Liver (tissue), 9 donors: ENCODE results near the gene CIAO3. TPM values are rescaled to one million over a fixed set of nuclear protein-coding genes. Genes with fewer than 3 reads are reported as not detected.

Experiments
- DNase-seq: peaks from one replicate; pipeline ENCODE4 v3.0.0-alpha.2; 2017; ENCODE audit warnings: low spot score
- H3K27ac ChIP-seq, 2 donors: one replicate each; pipeline ENCODE4 v1.7.0; 2013; ENCODE audit warnings: inconsistent platforms in 2 of 2, low read length in 2 of 2, control low read depth in 1 of 2, low read depth in 1 of 2, mild to moderate bottlenecking in 1 of 2
- H3K27me3 ChIP-seq, 4 donors: one replicate each; pipeline versions ENCODE4 v1.6.1 to v1.7.0; 2013; ENCODE audit warnings: low read length in 3 of 4, inconsistent platforms in 1 of 4, mild to moderate bottlenecking in 1 of 4, moderate library complexity in 1 of 4; ENCODE audit not compliant: control insufficient read depth in 4 of 4, insufficient read depth in 4 of 4
- H3K36me3 ChIP-seq, 4 donors: one replicate each; pipeline versions ENCODE4 v1.6.1 to v1.7.0; 2013; ENCODE audit warnings: low read length in 3 of 4, mild to moderate bottlenecking in 3 of 4, low read depth in 1 of 4, moderate library complexity in 1 of 4; ENCODE audit not compliant: control insufficient read depth in 4 of 4, insufficient read depth in 3 of 4
- H3K4me1 ChIP-seq, 4 donors: one replicate each; pipeline versions ENCODE4 v1.6.1 to v1.7.0; 2013; ENCODE audit warnings: low read length in 3 of 4, mild to moderate bottlenecking in 3 of 4, moderate library complexity in 1 of 4; ENCODE audit not compliant: control insufficient read depth in 4 of 4, insufficient read depth in 4 of 4
- H3K4me3 ChIP-seq, 3 donors: one replicate each; pipeline versions ENCODE4 v1.6.1 to v1.7.0; 2013; ENCODE audit warnings: low read length in 3 of 3, control low read depth in 1 of 3, low read depth in 1 of 3, mild to moderate bottlenecking in 1 of 3
- H3K9ac ChIP-seq, 2 donors: one replicate each; pipeline ENCODE4 v1.7.0; 2013; ENCODE audit warnings: low read length in 2 of 2, mild to moderate bottlenecking in 2 of 2, moderate library complexity in 2 of 2, control low read depth in 1 of 2, low read depth in 1 of 2
- H3K9me3 ChIP-seq, 4 donors: one replicate each; pipeline versions ENCODE4 v1.6.1 to v1.7.0; 2013; ENCODE audit warnings: low read length in 3 of 4; ENCODE audit not compliant: control insufficient read depth in 4 of 4
- EGR1 ChIP-seq, 2 donors: IDR thresholded peaks; 2 replicates each; pipeline ENCODE4 v1.6.1; 2016 to 2018; ENCODE audit warnings: antibody characterized with exemption in 2 of 2, low read depth in 2 of 2
- FOXA1 ChIP-seq: IDR thresholded peaks from 2 replicates; pipeline ENCODE4 v1.6.1; 2016; ENCODE audit warnings: antibody characterized with exemption
- FOXA2 ChIP-seq: IDR thresholded peaks from 2 replicates; pipeline ENCODE4 v1.6.1; 2016; ENCODE audit warnings: antibody characterized with exemption
- GABPA ChIP-seq, 2 donors: IDR thresholded peaks in 1 of 2; conservative IDR thresholded peaks in 1 of 2; 2 replicates each; pipeline ENCODE4 v1.6.1; 2016; ENCODE audit warnings: antibody characterized with exemption in 2 of 2, mild to moderate bottlenecking in 1 of 2, moderate library complexity in 1 of 2
- HNF4A ChIP-seq, 2 donors: conservative IDR thresholded peaks; 2 replicates each; pipeline ENCODE4 v1.6.1; 2016; ENCODE audit warnings: antibody characterized with exemption in 2 of 2, mild to moderate bottlenecking in 2 of 2
- HNF4G ChIP-seq: IDR thresholded peaks from 2 replicates; pipeline ENCODE4 v1.6.1; 2016; ENCODE audit warnings: antibody characterized with exemption
- JUND ChIP-seq, 2 donors: IDR thresholded peaks; 2 replicates each; pipeline ENCODE4 v1.6.1; 2016; ENCODE audit warnings: antibody characterized with exemption in 2 of 2
- NR2F2 ChIP-seq: IDR thresholded peaks from 2 replicates; pipeline ENCODE4 v1.6.1; 2016; ENCODE audit warnings: antibody characterized with exemption
- RAD21 ChIP-seq, 2 donors: IDR thresholded peaks; 2 replicates each; pipeline ENCODE4 v1.6.1; 2016; ENCODE audit warnings: antibody characterized with exemption in 2 of 2, mild to moderate bottlenecking in 2 of 2
- RXRA ChIP-seq, 2 donors: IDR thresholded peaks; 2 replicates each; pipeline ENCODE4 v1.6.1; 2017 to 2018; ENCODE audit warnings: antibody characterized with exemption in 2 of 2, mild to moderate bottlenecking in 1 of 2
- SP1 ChIP-seq: IDR thresholded peaks from 2 replicates; pipeline ENCODE4 v1.6.1; 2018; ENCODE audit warnings: antibody characterized with exemption, mild to moderate bottlenecking
- TAF1 ChIP-seq: conservative IDR thresholded peaks from 2 replicates; pipeline ENCODE4 v1.6.1; 2016; ENCODE audit warnings: antibody characterized with exemption, mild to moderate bottlenecking
- YY1 ChIP-seq: IDR thresholded peaks from 2 replicates; pipeline ENCODE4 v1.6.1; 2016; ENCODE audit warnings: antibody characterized with exemption, mild to moderate bottlenecking
- WGBS: extraction: QIAGEN DNeasy Blood & Tissue Kit; methylation state at CpG from one replicate; pipeline ENCODE4 v1.1.7; 2013; 5-methylcytosine and 5-hydroxymethylcytosine counted together
- polyA plus RNA-seq, 2 donors: library from polyadenylated mRNA; stranded (reverse) in 1 of 2; unstranded in 1 of 2; fragments of 200-250 nt in 1 of 2; fragments of >200 nt in 1 of 2; fragmentation: Nextera tagmentation in 1 of 2; extraction: Ambion mirVana in 1 of 2; gene quantifications; one replicate each; pipeline versions ENCODE4 v1.2.1 to v1.2.3, GENCODE V29; 2013 to 2015
- total RNA-seq, 2 donors: library from RNA; depleted of rRNA; stranded (reverse); fragments of >200 nt; gene quantifications; one replicate each; pipeline ENCODE4 v1.2.3, GENCODE V29; 2014
- TF ChIP-seq, protein P1 (sequence below): IDR thresholded peaks from 2 replicates; pipeline ENCODE4 v1.6.1; 2016; ENCODE audit warnings: antibody characterized with exemption
- TF ChIP-seq, protein P2 (sequence below): fragments of 150-350 bp; IDR thresholded peaks from 2 replicates; pipeline ENCODE4 v1.5.1; 2017; ENCODE audit warnings: improper control_type of control experiment, low read depth, low read length; ENCODE audit not compliant: missing input control
- TF ChIP-seq, protein P3 (sequence below): IDR thresholded peaks from 2 replicates; pipeline ENCODE4 v1.6.1; 2016; ENCODE audit warnings: antibody characterized with exemption
- TF ChIP-seq, protein P4 (sequence below): IDR thresholded peaks from 2 replicates; pipeline ENCODE4 v1.6.1; 2016; ENCODE audit warnings: antibody characterized with exemption, mild to moderate bottlenecking
- TF ChIP-seq, protein P5 (sequence below): IDR thresholded peaks from 2 replicates; pipeline ENCODE4 v1.6.1; 2016; ENCODE audit warnings: antibody characterized with exemption
- donor health status: healthy.
- donor health status: healthy.
- donor health status: healthy.
- donor health status: healthy.
- donor health status: healthy.

CIAO3 gene
- total and polyA plus RNA-seq, 4 donors: 13.2 to 24.3 (median 16.5) TPM

DNA sequence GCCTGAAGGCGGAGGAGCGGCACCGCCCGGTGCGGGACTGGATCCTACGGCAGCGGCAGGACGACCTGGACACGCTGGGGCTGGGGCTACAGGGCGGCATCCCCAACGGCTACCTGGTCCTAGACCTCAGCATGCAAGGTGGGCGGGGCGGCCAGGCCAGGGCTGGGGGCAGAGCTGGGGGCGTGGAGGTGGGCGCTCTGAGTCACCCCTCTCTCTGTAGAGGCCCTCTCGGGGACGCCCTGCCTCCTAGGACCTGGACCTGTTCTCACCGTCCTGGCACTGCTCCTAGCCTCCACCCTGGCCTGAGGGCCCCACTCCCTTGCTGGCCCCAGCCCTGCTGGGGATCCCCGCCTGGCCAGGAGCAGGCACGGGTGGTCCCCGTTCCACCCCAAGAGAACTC lies 27.6 kb upstream of the CIAO3 start:
- Histone ChIP-seq H3K27ac (no peak overlapping the region), H3K4me1 (no peaks in the 10 kb centered on the region), H3K4me3 (no peak overlapping the region), H3K9ac (no peak overlapping the region), H3K27me3 (peaks cover 0 to 3% (median 0%) of the 10 kb centered on the region in 4 donors), H3K9me3 (no peaks in the 10 kb centered on the region), H3K36me3 (no peaks in the 10 kb centered on the region)
- TF ChIP-seq SP1 (no peak), YY1 (no peak), FOXA2 (no peak), GABPA (IDR thresholded peaks at IDR 0.05 in 1 of 2, conservative IDR thresholded peaks at IDR 0.05 in 1 of 2) (no peak), JUND (IDR thresholded peaks at IDR 0.05) (no peak), TAF1 (no peak), EGR1 (IDR thresholded peaks at IDR 0.05; ENCODE audit: low read depth in 2 of 2) (no peak), NR2F2 (no peak), RXRA (IDR thresholded peaks at IDR 0.05) (no peak), HNF4G (no peak), RAD21 (IDR thresholded peaks at IDR 0.05) (no peak), FOXA1 (no peak)
- TF ChIP-seq, protein P1, sequence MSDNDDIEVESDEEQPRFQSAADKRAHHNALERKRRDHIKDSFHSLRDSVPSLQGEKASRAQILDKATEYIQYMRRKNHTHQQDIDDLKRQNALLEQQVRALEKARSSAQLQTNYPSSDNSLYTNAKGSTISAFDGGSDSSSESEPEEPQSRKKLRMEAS: no peak
- TF ChIP-seq, protein P2, sequence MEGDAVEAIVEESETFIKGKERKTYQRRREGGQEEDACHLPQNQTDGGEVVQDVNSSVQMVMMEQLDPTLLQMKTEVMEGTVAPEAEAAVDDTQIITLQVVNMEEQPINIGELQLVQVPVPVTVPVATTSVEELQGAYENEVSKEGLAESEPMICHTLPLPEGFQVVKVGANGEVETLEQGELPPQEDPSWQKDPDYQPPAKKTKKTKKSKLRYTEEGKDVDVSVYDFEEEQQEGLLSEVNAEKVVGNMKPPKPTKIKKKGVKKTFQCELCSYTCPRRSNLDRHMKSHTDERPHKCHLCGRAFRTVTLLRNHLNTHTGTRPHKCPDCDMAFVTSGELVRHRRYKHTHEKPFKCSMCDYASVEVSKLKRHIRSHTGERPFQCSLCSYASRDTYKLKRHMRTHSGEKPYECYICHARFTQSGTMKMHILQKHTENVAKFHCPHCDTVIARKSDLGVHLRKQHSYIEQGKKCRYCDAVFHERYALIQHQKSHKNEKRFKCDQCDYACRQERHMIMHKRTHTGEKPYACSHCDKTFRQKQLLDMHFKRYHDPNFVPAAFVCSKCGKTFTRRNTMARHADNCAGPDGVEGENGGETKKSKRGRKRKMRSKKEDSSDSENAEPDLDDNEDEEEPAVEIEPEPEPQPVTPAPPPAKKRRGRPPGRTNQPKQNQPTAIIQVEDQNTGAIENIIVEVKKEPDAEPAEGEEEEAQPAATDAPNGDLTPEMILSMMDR: no peak
- TF ChIP-seq, protein P3, sequence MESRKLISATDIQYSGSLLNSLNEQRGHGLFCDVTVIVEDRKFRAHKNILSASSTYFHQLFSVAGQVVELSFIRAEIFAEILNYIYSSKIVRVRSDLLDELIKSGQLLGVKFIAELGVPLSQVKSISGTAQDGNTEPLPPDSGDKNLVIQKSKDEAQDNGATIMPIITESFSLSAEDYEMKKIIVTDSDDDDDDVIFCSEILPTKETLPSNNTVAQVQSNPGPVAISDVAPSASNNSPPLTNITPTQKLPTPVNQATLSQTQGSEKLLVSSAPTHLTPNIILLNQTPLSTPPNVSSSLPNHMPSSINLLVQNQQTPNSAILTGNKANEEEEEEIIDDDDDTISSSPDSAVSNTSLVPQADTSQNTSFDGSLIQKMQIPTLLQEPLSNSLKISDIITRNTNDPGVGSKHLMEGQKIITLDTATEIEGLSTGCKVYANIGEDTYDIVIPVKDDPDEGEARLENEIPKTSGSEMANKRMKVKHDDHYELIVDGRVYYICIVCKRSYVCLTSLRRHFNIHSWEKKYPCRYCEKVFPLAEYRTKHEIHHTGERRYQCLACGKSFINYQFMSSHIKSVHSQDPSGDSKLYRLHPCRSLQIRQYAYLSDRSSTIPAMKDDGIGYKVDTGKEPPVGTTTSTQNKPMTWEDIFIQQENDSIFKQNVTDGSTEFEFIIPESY: no peak
- WGBS: 76% methylated on average over 21 of the region's 21 CpGs
- DNase-seq: no peak

DNA sequence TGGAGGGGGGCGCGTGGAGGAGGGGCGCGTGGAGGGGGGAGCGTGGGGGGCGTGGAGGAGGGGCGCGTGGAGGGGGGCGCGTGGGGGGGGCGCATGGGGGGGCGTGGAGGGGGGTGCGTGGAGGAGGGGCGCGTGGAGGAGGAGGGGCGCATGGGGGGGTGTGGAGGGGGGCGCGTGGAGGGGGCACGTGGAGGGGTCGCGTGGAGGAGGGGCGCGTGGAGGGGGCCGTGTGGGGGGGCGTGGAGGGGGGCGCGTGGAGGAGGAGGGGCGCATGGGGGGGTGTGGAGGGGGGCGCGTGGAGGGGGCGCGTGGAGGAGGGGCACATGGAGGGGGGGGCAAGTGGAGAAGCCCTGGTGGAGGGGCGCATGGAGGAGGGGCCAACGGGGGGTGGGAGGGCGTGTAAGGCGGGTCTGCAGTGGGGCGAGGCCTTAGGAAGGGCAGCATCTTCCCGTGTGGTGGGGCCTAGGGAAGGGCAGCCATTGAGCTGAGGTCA lies 27.0 kb upstream of the CIAO3 start:
- H3K9ac ChIP-seq: no peak overlapping the region
- H3K9me3 ChIP-seq: no peaks in the 10 kb centered on the region
- H3K4me3 ChIP-seq: no peak overlapping the region
- H3K4me1 ChIP-seq: no peaks in the 10 kb centered on the region
- TF ChIP-seq EGR1 (IDR thresholded peaks at IDR 0.05; ENCODE audit: low read depth in 2 of 2): no peak
- TF ChIP-seq YY1: no peak
- TF ChIP-seq TAF1: no peak
- TF ChIP-seq, protein P4, sequence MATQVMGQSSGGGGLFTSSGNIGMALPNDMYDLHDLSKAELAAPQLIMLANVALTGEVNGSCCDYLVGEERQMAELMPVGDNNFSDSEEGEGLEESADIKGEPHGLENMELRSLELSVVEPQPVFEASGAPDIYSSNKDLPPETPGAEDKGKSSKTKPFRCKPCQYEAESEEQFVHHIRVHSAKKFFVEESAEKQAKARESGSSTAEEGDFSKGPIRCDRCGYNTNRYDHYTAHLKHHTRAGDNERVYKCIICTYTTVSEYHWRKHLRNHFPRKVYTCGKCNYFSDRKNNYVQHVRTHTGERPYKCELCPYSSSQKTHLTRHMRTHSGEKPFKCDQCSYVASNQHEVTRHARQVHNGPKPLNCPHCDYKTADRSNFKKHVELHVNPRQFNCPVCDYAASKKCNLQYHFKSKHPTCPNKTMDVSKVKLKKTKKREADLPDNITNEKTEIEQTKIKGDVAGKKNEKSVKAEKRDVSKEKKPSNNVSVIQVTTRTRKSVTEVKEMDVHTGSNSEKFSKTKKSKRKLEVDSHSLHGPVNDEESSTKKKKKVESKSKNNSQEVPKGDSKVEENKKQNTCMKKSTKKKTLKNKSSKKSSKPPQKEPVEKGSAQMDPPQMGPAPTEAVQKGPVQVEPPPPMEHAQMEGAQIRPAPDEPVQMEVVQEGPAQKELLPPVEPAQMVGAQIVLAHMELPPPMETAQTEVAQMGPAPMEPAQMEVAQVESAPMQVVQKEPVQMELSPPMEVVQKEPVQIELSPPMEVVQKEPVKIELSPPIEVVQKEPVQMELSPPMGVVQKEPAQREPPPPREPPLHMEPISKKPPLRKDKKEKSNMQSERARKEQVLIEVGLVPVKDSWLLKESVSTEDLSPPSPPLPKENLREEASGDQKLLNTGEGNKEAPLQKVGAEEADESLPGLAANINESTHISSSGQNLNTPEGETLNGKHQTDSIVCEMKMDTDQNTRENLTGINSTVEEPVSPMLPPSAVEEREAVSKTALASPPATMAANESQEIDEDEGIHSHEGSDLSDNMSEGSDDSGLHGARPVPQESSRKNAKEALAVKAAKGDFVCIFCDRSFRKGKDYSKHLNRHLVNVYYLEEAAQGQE: no peak
- TF ChIP-seq, protein P5, sequence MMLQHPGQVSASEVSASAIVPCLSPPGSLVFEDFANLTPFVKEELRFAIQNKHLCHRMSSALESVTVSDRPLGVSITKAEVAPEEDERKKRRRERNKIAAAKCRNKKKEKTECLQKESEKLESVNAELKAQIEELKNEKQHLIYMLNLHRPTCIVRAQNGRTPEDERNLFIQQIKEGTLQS: no peak
- no peak for TF ChIP-seq SP1
- TF ChIP-seq, protein P1: no peak
- TF ChIP-seq, protein P3: no peak
- TF ChIP-seq, protein P2: no peak
- no peak for TF ChIP-seq HNF4A (conservative IDR thresholded peaks at IDR 0.05)
- no peak for TF ChIP-seq NR2F2
- no peak for TF ChIP-seq HNF4G
- no peak for TF ChIP-seq RAD21 (IDR thresholded peaks at IDR 0.05)
- no peak for TF ChIP-seq RXRA (IDR thresholded peaks at IDR 0.05)
- TF ChIP-seq FOXA1: no peak
- TF ChIP-seq GABPA (IDR thresholded peaks at IDR 0.05 in 1 of 2, conservative IDR thresholded peaks at IDR 0.05 in 1 of 2): no peak
- TF ChIP-seq JUND (IDR thresholded peaks at IDR 0.05): no peak
- TF ChIP-seq FOXA2: no peak
- peaks cover 0 to 3% (median 0%) of the 10 kb centered on the region in 4 donors for H3K27me3 ChIP-seq
- no peak for DNase-seq
- whole genome bisulfite sequencing: 78% methylated on average over 37 of the region's 38 CpGs
- no peaks in the 10 kb centered on the region for H3K36me3 ChIP-seq
- H3K27ac ChIP-seq: no peak overlapping the region
